ENCODE results near the gene FASLG.

FASLG gene

GRCh38 chr1:172697534-172698002 is 38.7 kb downstream of the FASLG start:
- no peak for TF ChIP-seq POLR2A (IDR thresholded peaks at IDR 0.05; ENCODE audit: low read depth, low read length)
- no peak for TF ChIP-seq POLR2AphosphoS5 (IDR thresholded peaks at IDR 0.05; ENCODE audit: low read depth, low read length)
- TF ChIP-seq PAX5 (IDR thresholded peaks at IDR 0.05; ENCODE audit: insufficient read depth, low read length, severe bottlenecking), result no peak
- TF ChIP-seq POU2F2 (IDR thresholded peaks at IDR 0.05; ENCODE audit: low read depth, low read length), result no peak
- no peak for TF ChIP-seq SPI1 (IDR thresholded peaks at IDR 0.05; ENCODE audit: low read depth, low read length)
- no peak for TF ChIP-seq TAF1 (IDR thresholded peaks at IDR 0.05; ENCODE audit: low read depth, low read length)
- FAIRE-seq (peak; percentile 89), DNase-seq (ENCODE audit: insufficient read length, low spot score) (no peak)

GRCh38 chr1:172698224-172698623 is 39.3 kb downstream of the FASLG start:
- DNase-seq (ENCODE audit: insufficient read length, low spot score), result no peak
- no peak for TF ChIP-seq TAF1 (IDR thresholded peaks at IDR 0.05; ENCODE audit: low read depth, low read length)
- TF ChIP-seq SPI1 (IDR thresholded peaks at IDR 0.05; ENCODE audit: low read depth, low read length), result 0 out of 2 replicates have a peak, but pooled peaks have one; percentile 20
- no peak for TF ChIP-seq POLR2A (IDR thresholded peaks at IDR 0.05; ENCODE audit: low read depth, low read length)
- no peak for TF ChIP-seq POLR2AphosphoS5 (IDR thresholded peaks at IDR 0.05; ENCODE audit: low read depth, low read length)
- no peak for TF ChIP-seq POU2F2 (IDR thresholded peaks at IDR 0.05; ENCODE audit: low read depth, low read length)
- no peak for TF ChIP-seq PAX5 (IDR thresholded peaks at IDR 0.05; ENCODE audit: insufficient read depth, low read length, severe bottlenecking)
- FAIRE-seq, result peak; percentile 48

GRCh38 chr1:172699111-172699510 is 40.2 kb downstream of the FASLG start:
- TF ChIP-seq POLR2AphosphoS5 (IDR thresholded peaks at IDR 0.05; ENCODE audit: low read depth, low read length) (no peak), SPI1 (IDR thresholded peaks at IDR 0.05; ENCODE audit: low read depth, low read length) (no peak), PAX5 (IDR thresholded peaks at IDR 0.05; ENCODE audit: insufficient read depth, low read length, severe bottlenecking) (no peak), POU2F2 (IDR thresholded peaks at IDR 0.05; ENCODE audit: low read depth, low read length) (no peak), POLR2A (IDR thresholded peaks at IDR 0.05; ENCODE audit: low read depth, low read length) (no peak), TAF1 (IDR thresholded peaks at IDR 0.05; ENCODE audit: low read depth, low read length) (no peak)
- DNase-seq (ENCODE audit: insufficient read length, low spot score) (no peak), FAIRE-seq (peak; percentile 82)

- DNase-seq (ENCODE audit: insufficient read length, low spot score) (no peak), FAIRE-seq (no peak)
- no peak for TF ChIP-seq POLR2A (IDR thresholded peaks at IDR 0.05; ENCODE audit: low read depth, low read length)
- no peak for TF ChIP-seq SPI1 (IDR thresholded peaks at IDR 0.05; ENCODE audit: low read depth, low read length)
- TF ChIP-seq POU2F2 (IDR thresholded peaks at IDR 0.05; ENCODE audit: low read depth, low read length), result no peak
- TF ChIP-seq PAX5 (IDR thresholded peaks at IDR 0.05; ENCODE audit: insufficient read depth, low read length, severe bottlenecking), result no peak
- TF ChIP-seq POLR2AphosphoS5 (IDR thresholded peaks at IDR 0.05; ENCODE audit: low read depth, low read length), result no peak
- no peak for TF ChIP-seq TAF1 (IDR thresholded peaks at IDR 0.05; ENCODE audit: low read depth, low read length)
Measured at GRCh38 chr1:172699695-172700227, 40.9 kb downstream of the FASLG start.

- FAIRE-seq (no peak), DNase-seq (ENCODE audit: insufficient read length, low spot score) (no peak)
- TF ChIP-seq POU2F2 (IDR thresholded peaks at IDR 0.05; ENCODE audit: low read depth, low read length), result no peak
- no peak for TF ChIP-seq SPI1 (IDR thresholded peaks at IDR 0.05; ENCODE audit: low read depth, low read length)
- no peak for TF ChIP-seq PAX5 (IDR thresholded peaks at IDR 0.05; ENCODE audit: insufficient read depth, low read length, severe bottlenecking)
- no peak for TF ChIP-seq TAF1 (IDR thresholded peaks at IDR 0.05; ENCODE audit: low read depth, low read length)
- no peak for TF ChIP-seq POLR2A (IDR thresholded peaks at IDR 0.05; ENCODE audit: low read depth, low read length)
- no peak for TF ChIP-seq POLR2AphosphoS5 (IDR thresholded peaks at IDR 0.05; ENCODE audit: low read depth, low read length)
Measured at GRCh38 chr1:172700556-172700955, 41.7 kb downstream of the FASLG start.

- DNase-seq (ENCODE audit: insufficient read length, low spot score) (no peak), FAIRE-seq (no peak)
- TF ChIP-seq POLR2A (IDR thresholded peaks at IDR 0.05; ENCODE audit: low read depth, low read length) (no peak), SPI1 (IDR thresholded peaks at IDR 0.05; ENCODE audit: low read depth, low read length) (no peak), POU2F2 (IDR thresholded peaks at IDR 0.05; ENCODE audit: low read depth, low read length) (no peak), POLR2AphosphoS5 (IDR thresholded peaks at IDR 0.05; ENCODE audit: low read depth, low read length) (no peak), TAF1 (IDR thresholded peaks at IDR 0.05; ENCODE audit: low read depth, low read length) (no peak), PAX5 (IDR thresholded peaks at IDR 0.05; ENCODE audit: insufficient read depth, low read length, severe bottlenecking) (no peak)
Measured at GRCh38 chr1:172704001-172704400, 45.1 kb downstream of the FASLG start.

GRCh38 chr1:172704420-172705210 is 45.7 kb downstream of the FASLG start:
- DNase-seq (ENCODE audit: insufficient read length, low spot score) (no peak), FAIRE-seq (no peak)
- TF ChIP-seq POLR2A (IDR thresholded peaks at IDR 0.05; ENCODE audit: low read depth, low read length), result no peak
- no peak for TF ChIP-seq PAX5 (IDR thresholded peaks at IDR 0.05; ENCODE audit: insufficient read depth, low read length, severe bottlenecking)
- no peak for TF ChIP-seq POLR2AphosphoS5 (IDR thresholded peaks at IDR 0.05; ENCODE audit: low read depth, low read length)
- no peak for TF ChIP-seq SPI1 (IDR thresholded peaks at IDR 0.05; ENCODE audit: low read depth, low read length)
- no peak for TF ChIP-seq POU2F2 (IDR thresholded peaks at IDR 0.05; ENCODE audit: low read depth, low read length)
- TF ChIP-seq TAF1 (IDR thresholded peaks at IDR 0.05; ENCODE audit: low read depth, low read length), result no peak

- DNase-seq (ENCODE audit: insufficient read length, low spot score) (no peak), FAIRE-seq (no peak)
Measured at GRCh38 chr1:172708452-172708851, 49.5 kb downstream of the FASLG start.

GRCh38 chr1:172711558-172711957 is 52.7 kb downstream of the FASLG start:
- no peak for FAIRE-seq
- no peak for TF ChIP-seq PAX5 (IDR thresholded peaks at IDR 0.05; ENCODE audit: insufficient read depth, low read length, severe bottlenecking)
- TF ChIP-seq POLR2A (IDR thresholded peaks at IDR 0.05; ENCODE audit: low read depth, low read length), result no peak
- TF ChIP-seq POU2F2 (IDR thresholded peaks at IDR 0.05; ENCODE audit: low read depth, low read length), result no peak
- TF ChIP-seq POLR2AphosphoS5 (IDR thresholded peaks at IDR 0.05; ENCODE audit: low read depth, low read length), result no peak
- no peak for TF ChIP-seq SPI1 (IDR thresholded peaks at IDR 0.05; ENCODE audit: low read depth, low read length)
- no peak for TF ChIP-seq TAF1 (IDR thresholded peaks at IDR 0.05; ENCODE audit: low read depth, low read length)
- no peak for DNase-seq (ENCODE audit: insufficient read length, low spot score)

More at GRCh38 chr1:172708452-172708851, 49.5 kb downstream of the FASLG start:
- TF ChIP-seq TAF1 (IDR thresholded peaks at IDR 0.05; ENCODE audit: low read depth, low read length), result no peak
- TF ChIP-seq POLR2AphosphoS5 (IDR thresholded peaks at IDR 0.05; ENCODE audit: low read depth, low read length), result no peak
- no peak for TF ChIP-seq PAX5 (IDR thresholded peaks at IDR 0.05; ENCODE audit: insufficient read depth, low read length, severe bottlenecking)
- no peak for TF ChIP-seq POLR2A (IDR thresholded peaks at IDR 0.05; ENCODE audit: low read depth, low read length)
- no peak for TF ChIP-seq POU2F2 (IDR thresholded peaks at IDR 0.05; ENCODE audit: low read depth, low read length)
- TF ChIP-seq SPI1 (IDR thresholded peaks at IDR 0.05; ENCODE audit: low read depth, low read length), result no peak
